HG03354 (cell line): Measurements from ENCODE around the gene TRIO.

Experiments
- ATAC-seq: cut with Tn5 transposase; IDR thresholded peaks from one replicate; pipeline ENCODE4 v1.9.1; 2021; ENCODE audit warnings: mild to moderate bottlenecking; ENCODE audit not compliant: unreplicated experiment, poor library complexity, severe bottlenecking

The TRIO gene

GRCh38 chr5:14410394-14411201, 267.5 kb downstream of the TRIO start:
- no peak for ATAC-seq

GRCh38 chr5:14411216-14411615, 268.1 kb downstream of the TRIO start:
- ATAC-seq = no peak

GRCh38 chr5:14413331-14413750, 270.2 kb downstream of the TRIO start:
- no peak for ATAC-seq

GRCh38 chr5:14414007-14414406, 270.9 kb downstream of the TRIO start:
- no peak for ATAC-seq

DNA sequence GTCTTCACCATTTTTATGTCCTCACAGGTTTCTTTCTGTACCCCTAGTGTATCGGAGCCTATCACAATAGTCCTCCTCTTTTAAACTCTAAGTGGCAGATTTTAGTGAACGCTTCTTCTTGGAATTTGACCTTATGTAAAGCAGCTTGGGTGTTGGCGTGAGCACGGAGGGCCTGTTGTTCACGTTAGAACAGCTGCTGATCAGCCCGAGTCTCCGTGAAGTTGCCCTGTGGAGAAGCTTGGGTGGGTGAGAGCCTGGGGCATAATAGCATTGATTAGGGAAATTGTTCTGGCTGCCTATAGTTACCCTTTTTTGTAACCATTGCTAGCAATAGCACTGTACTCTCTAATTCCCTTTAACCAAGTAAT, 271.5 kb downstream of the TRIO start:
- no peak for ATAC-seq

DNA sequence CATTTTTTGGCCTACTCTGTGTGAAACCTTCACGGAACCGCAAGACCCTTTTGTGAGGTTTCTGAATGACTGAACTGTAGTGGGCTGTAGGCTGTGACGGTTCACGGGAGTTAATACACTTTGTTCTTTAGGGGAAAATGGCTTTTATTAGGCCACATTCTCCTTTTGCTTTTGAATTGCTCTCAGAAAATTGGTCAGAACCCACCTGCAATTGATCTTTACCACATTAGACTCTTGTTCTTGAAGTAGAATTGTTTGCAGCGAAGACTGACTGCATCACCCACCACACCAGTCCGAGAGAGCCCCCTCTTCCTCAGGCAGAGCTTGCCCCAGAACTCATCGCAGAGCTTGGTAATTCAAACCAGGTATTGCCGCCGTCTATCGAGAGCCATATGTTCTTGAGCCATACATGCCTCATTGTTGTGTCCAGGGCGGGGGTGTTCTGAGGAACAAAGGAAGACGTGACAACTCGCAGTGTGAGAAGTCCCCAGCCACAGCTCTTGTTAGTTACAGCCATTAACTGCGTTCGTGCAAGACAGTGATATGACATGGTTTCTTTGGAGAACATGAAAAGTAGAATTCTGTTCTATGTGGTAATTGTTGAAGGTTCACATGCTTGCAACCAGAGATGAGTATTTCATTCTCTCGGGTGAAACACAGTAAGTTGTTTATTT, 272.0 kb downstream of the TRIO start:
- ATAC-seq = peak; percentile 41

DNA sequence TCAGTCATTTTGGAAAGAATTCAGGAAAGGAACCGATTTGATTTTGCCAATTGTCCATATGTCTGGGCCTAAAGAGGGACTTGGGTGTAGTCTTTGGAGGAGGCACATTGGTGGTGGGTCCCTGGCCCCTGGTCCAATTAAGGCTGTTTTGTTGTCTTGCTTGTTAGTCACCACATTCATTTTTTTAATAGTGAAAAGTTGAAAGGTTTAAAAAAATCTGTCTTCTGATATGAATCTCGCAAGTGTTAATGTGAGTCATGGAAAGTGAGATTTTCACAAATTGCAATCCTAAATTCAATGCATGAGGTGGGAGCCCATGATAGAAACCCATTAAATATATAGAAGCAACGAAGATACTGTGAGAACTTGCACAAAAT, 272.5 kb downstream of the TRIO start:
- no peak for ATAC-seq

DNA sequence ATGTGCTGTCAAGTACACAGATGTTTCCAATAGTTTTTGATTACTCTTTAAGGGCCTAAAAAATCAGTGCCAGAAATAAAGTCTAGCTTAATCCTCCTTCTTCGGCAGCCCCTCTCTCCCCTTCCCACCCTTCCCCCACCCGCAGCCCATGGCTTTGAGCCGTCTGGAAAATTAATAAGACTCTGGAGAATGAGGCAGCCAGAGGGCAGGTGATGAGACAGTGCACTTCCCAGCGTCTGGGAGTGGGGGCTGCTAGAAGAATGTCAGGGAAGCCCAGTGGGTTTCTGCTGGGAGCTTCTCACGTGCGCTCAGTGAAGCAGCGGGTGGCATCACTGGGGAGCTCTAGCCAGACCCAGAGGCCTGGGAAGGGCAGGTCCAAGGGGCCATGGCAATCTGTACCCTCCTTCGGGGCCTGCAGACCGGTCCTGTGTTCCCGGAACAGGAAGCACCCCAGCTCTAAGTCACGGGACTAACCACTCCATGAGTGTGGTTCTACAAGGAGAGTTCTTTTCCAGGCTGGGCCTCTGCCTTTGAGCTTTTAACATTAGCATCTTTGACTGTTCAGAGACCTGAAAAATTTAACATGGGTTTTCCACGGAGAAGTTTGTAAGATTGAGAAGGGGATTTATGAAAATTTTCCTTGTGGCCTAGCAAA, 273.6 kb downstream of the TRIO start:
- no peak for ATAC-seq

DNA sequence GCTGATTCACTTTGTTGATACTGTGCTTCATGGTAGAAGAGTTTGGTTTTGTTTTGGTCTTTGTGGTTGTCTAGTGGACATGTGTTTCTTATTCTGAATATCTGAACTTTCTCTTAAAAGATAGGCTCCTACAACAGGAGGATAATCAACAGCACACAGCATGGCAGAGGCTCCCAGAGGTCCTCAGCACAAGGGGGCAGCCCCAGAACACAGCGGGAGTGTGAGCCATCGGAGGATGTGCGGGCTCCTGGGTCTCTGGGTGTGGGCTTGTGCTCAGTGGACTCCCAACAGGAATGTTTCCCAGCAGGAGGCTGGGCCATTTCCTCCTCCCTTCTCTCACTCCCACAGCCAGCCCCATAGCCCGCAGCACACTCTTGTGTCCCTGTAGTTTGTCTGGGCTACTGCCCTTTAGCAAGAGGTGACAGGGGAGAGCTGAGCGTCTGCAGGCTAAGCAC, 274.2 kb downstream of the TRIO start:
- ATAC-seq = no peak

DNA sequence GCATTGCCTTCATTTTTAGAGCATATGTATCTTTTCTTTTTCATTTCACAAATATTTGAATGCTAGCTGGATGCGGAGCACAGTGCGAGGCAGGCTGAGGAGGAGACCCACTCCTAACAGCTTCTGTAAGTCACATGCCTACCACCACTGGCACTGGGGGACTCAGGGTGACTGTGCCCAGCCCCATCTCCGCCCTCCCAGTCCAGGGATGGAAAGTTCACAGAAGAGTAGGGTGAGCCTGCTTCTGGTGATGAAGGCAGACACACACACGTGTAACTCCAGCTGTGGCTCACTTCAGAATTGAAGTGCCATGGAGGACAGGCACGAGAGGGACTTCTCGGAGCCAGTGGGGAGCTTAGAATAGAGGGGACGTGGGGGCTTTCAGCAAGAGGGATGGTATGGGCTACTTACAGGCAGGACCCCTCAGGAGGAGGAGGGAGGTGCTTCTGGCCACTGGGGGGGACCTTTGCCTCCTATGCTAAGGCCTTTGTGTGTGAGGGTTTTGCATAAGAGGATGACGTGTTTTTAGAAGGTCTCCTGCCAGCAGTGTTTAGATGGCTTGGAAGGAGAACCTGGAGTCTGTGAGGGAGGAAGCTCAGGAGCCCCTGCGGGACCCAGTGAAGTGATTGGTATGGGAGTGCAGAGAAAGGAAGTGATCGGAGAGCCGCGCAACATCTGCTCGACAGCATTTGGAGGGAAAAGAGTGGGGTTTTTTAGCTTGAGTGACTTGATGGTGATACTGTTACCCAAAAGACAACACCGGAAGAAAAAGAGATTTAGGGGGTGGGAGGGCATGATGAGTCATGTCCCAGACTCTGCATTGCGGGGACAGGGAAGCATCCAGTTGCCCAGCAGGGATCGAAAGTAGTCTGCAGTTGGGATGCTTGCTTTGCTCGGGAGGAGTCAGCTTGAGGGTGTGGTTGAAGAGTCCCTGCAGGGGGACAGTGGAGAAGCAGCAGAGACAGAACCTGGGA, 274.9 kb downstream of the TRIO start:
- no peak for ATAC-seq

GRCh38 chr5:14419686-14420085, 276.5 kb downstream of the TRIO start:
- no peak for ATAC-seq

DNA sequence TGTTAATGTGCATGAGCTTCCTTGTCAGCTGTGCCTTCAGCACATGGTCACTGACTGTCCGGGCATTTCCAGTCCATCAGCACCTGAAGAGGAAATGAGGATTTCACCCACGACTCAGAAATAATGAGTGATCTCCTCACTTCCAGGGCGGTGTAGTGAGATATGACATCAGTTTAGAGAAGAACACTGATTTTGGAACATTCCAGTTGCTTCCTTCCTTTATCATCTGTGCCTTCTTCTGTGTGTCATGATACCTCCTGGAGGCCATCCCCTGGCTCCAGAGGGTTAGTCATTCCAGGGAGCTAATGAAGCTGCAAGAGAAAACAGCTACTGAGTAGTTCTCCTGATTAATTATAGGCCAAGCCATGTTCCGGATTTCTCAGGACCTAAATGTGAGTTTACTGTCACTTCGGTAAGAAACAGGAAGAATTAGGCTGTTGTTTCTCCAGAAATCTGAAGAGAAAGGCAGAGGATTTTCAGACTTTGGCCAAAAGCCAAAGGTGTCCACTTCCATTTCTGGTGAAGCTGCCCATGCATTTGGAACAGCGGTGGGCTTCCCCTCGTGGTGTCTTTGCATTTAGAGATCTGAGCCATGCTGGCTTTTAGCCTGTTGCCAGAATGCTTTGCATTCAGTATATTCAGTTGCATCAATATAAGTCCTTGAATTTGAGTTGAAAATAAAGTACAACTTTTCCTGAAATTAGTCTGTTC, 277.1 kb downstream of the TRIO start:
- ATAC-seq = no peak

DNA sequence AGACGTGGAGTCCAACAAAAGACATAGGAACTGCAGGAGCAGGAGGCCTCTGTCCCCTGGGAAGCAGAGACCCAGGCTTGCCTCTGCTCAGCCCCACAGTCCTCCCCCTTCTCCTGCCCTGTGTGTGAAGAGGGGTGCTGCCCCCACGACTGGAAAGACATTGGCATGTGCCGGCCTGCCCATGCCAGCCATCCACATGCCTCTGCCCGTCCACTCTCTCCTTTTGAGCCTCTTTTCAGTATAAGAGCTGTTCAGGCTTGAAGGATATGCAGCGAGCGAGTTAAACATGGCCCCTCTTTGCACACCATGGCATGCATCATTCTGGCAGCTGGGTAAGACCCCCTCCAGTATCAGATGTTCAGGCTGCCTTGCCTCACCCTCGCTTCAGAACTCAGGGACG, 278.7 kb downstream of the TRIO start:
- ATAC-seq = no peak

DNA sequence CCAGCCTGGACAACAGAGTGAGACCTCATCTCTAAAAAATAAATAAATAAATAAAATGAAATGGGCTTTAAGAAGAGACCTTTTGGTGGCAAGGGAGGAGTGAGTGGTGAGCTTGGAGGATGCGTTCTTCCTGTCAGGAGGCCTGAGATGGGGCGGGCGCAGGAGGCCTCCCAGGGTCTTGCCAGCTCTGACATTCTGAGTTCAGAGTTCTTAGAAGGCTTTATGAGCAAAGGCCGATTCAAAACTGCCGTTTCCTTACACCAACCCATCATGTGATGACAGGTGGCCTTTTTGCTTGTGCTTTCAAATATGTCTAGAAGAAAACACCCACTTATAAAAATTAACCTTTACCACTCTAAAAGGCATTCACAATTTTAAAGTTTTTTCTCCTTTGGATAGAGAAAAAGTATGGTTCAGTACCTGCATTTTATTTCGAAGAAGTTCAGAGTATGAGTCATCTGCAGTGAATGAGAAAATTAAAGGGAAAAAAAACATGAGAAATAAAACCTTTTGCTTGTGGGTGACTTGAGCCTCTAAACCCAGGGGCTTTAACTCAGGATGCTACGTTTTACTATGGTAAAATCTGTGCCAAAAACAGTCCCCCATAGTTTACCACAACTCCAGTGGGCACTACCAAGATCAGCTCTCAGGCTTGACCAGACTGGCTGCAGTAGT, 281.0 kb downstream of the TRIO start:
- no peak for ATAC-seq

DNA sequence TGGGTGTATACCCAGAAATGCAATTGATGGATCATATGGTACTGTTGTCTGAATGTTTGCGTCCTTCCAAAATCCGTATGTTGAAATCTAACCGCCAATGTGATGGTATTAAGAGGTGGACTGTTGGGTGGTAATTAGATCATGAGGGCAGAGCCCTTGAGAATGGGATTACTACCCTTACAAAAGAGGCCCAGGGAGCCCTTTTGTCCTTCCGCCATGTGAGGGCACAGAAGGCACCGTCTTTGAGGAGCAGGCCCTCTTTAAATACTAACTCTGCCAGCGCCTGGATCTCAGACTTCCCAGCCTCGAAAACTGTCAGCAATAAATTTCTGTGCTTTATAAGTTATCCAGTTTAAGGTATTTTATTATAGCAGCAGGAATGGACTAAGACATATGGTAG, 282.4 kb downstream of the TRIO start:
- no peak for ATAC-seq

DNA sequence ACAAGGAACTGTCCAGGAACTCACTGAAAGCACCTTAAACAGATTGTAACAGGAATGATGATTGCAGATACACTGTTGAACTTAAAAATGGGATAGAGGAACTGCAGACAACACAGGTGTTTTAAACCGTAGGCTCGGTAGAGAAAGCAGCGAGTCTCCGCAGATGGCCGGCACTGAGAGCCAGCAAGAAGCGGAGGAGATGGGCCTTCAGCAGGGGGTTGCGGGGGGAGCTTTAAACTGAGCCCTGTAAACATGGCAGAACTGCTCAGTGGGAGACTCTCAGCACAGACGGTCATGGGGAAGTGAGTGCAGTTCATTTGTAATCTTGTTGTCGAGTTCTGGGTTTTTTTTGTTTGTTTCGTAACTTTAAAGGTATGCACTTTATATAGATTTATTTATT, 283.4 kb downstream of the TRIO start:
- ATAC-seq = no peak

- ATAC-seq = no peak
Measured at GRCh38 chr5:14428302-14429081, 285.4 kb downstream of the TRIO start.
